GM19099 (cell line): ENCODE results near the gene XIRP2.

Experiments
- POLR2A ChIP-seq: IDR thresholded peaks from 3 replicates; pipeline ENCODE4 v1.6.1; 2011; ENCODE audit warnings: low read depth; ENCODE audit not compliant: insufficient read length; ENCODE audit errors: extremely low read depth

XIRP2 gene

GRCh38 chr2:166888180-166888579 is at the start of gene XIRP2:
Gene XIRP2 (plus strand): TSS chr2:166888480. CDS start chr2:166903483, 15,003 bp downstream.
- TF ChIP-seq POLR2A: no peak

- no peak for TF ChIP-seq POLR2A
Observed at GRCh38 chr2:166841152-166841551, 47.1 kb upstream of the XIRP2 start.

GRCh38 chr2:166841679-166842078 is 46.6 kb upstream of the XIRP2 start:
- TF ChIP-seq POLR2A: no peak

GRCh38 chr2:166844111-166844510 is 44.2 kb upstream of the XIRP2 start:
- TF ChIP-seq POLR2A: no peak

GRCh38 chr2:166862468-166863132 is 25.7 kb upstream of the XIRP2 start:
- no peak for TF ChIP-seq POLR2A

GRCh38 chr2:166867874-166868514 is 20.3 kb upstream of the XIRP2 start:
- no peak for TF ChIP-seq POLR2A

- TF ChIP-seq POLR2A: no peak
Observed at GRCh38 chr2:166870346-166870745, 17.9 kb upstream of the XIRP2 start.

GRCh38 chr2:166881177-166881576 is 7.1 kb upstream of the XIRP2 start:
- no peak for TF ChIP-seq POLR2A

- no peak for TF ChIP-seq POLR2A
Observed at GRCh38 chr2:166882851-166883250, 5.4 kb upstream of the XIRP2 start.

- no peak for TF ChIP-seq POLR2A
Observed at GRCh38 chr2:166891727-166892126, 3.4 kb downstream of the XIRP2 start.

- no peak for TF ChIP-seq POLR2A
Observed at GRCh38 chr2:166892397-166892796, 4.1 kb downstream of the XIRP2 start.

GRCh38 chr2:166895243-166895642 is 7.0 kb downstream of the XIRP2 start:
- TF ChIP-seq POLR2A: no peak

GRCh38 chr2:166897666-166898065 is 9.4 kb downstream of the XIRP2 start:
- TF ChIP-seq POLR2A: no peak

GRCh38 chr2:166899676-166900075 is 11.4 kb downstream of the XIRP2 start:
- TF ChIP-seq POLR2A: no peak

- no peak for TF ChIP-seq POLR2A
Observed at GRCh38 chr2:166900700-166901099, 12.4 kb downstream of the XIRP2 start.

GRCh38 chr2:166901336-166901735 is 13.1 kb downstream of the XIRP2 start:
- no peak for TF ChIP-seq POLR2A

- TF ChIP-seq POLR2A: no peak
Observed at GRCh38 chr2:166916987-166917386, 28.7 kb downstream of the XIRP2 start.

- TF ChIP-seq POLR2A: no peak
Observed at GRCh38 chr2:166917415-166917814, 29.1 kb downstream of the XIRP2 start.
